Tibial nerve (tissue), 3 donors: ENCODE data around the gene SYT17.

Source experiments
- CTCF ChIP-seq, 5 experiments: fragments of 200-600 bp in 3 of 5; fragments of 450-650 bp in 2 of 5; sonication (generic) in 3 of 5; IDR thresholded peaks; one replicate each; pipeline ENCODE4 v1.5.1; 2016 to 2019; ENCODE audit warnings: antibody characterized with exemption in 5 of 5, mild to moderate bottlenecking in 3 of 5, moderate library complexity in 2 of 5
- POLR2A ChIP-seq, 2 donors: fragments of 450-650 bp; IDR thresholded peaks; one replicate each; pipeline ENCODE4 v1.6.1; 2017; ENCODE audit warnings: antibody characterized with exemption in 2 of 2, mild to moderate bottlenecking in 2 of 2, moderate library complexity in 2 of 2

GRCh38 chr16:19219836-19220235, 51.8 kb downstream of the SYT17 start:
- TF ChIP-seq POLR2A (IDR thresholded peaks at IDR 0.05) (no peak), CTCF (IDR thresholded peaks at IDR 0.05) (no peak)
